ENCODE measurements around the gene IL24.
A peak's percentile ranks its signal among the peaks of the same experiment; 100 is the strongest.

The IL24 gene

DNA sequence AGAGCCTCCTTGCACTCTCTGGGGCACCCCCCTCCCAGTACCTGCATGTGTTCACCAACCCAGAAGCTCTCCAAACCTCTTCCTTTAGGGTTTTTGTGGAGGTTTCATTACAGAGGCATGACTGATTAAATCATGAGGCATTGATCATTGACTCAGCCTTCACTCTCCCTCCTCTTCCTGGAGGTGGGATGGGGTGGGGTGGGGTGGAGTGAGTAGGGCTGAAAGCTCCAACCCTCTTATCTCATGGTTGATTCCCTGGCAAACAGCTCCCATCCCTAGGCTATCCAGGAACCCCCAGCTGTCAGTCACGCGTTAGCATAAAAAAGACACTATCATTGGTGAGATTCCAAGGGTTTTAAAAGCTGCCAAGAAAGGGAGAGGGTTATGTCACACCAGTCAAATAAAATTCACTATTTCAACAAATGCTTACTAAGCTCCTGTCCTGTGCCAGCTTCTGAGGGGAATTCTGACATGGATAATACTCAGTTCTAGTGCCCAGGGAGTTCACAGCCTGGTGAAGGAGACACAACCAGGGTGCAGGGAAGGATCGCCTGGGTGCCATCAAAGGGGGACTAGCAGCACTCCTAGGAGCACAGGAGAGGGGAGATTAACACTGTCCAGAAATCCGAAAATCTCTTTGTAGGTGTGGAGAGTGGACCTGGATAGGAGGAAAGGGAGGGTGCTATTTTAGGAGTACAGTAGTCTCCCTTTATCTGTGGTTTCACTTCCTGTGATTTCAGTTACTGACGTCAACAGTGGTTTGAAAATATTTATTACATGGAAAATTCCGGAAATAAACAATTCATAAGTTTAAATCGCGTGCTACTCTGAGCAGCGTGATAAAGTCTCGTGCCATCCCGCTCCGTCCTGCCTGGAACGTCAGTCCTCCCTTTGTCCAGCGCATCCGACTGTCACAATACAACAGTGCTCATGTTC is 6.8 kb upstream of the IL24 start:
- Histone ChIP-seq H3K27me3 (ENCODE audit: control insufficient read depth in 5 of 5, insufficient read depth in 4 of 5, low read length in 5 of 5) (no peaks in the 10 kb centered on the region), H3K9ac (ENCODE audit: low read length in 5 of 5) (no peak overlapping the region), H3K4me1 (ENCODE audit: control insufficient read depth in 5 of 5, insufficient read depth in 5 of 5, low read length in 5 of 5) (peaks cover 4 to 22% (median 17%) of the 10 kb centered on the region in 5 donors), H3K4me3 (ENCODE audit: low read depth in 1 of 5, low read length in 5 of 5) (peak overlapping the region in 1 of 5 donors; percentile 14), H3K9me3 (ENCODE audit: control insufficient read depth in 5 of 5, low read length in 5 of 5) (no peaks in the 10 kb centered on the region), H3K27ac (ENCODE audit: low read depth, low read length) (peak overlapping the region; percentile 7), H3K36me3 (ENCODE audit: control insufficient read depth in 5 of 5, insufficient read depth in 5 of 5, low read length in 5 of 5) (no peaks in the 10 kb centered on the region)

DNA sequence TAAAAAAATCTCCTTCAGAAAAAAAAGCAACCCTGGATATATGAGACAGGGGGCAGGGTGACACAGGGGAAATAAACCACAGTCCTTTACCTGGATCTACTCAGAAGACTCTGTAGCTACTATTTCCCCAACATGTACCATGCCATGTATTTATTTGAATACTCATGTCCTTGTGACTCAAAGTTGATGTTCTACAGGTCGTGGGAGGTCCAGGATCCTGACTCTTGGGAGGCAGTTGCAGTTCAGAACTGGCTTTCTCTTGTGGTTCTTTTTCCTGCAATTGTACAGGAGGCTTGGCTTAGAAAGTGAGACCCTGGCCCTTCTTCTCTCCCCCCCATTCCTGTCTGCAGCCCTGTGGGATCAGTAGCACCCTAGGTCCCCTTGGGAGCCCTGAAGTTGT is 5.8 kb upstream of the IL24 start:
- Histone ChIP-seq H3K4me1 (ENCODE audit: control insufficient read depth in 5 of 5, insufficient read depth in 5 of 5, low read length in 5 of 5) (peaks cover 4 to 26% (median 17%) of the 10 kb centered on the region in 5 donors), H3K9ac (ENCODE audit: low read length in 5 of 5) (no peak overlapping the region), H3K27me3 (ENCODE audit: control insufficient read depth in 5 of 5, insufficient read depth in 4 of 5, low read length in 5 of 5) (no peaks in the 10 kb centered on the region), H3K4me3 (ENCODE audit: low read depth in 1 of 5, low read length in 5 of 5) (no peak overlapping the region), H3K36me3 (ENCODE audit: control insufficient read depth in 5 of 5, insufficient read depth in 5 of 5, low read length in 5 of 5) (no peaks in the 10 kb centered on the region), H3K9me3 (ENCODE audit: control insufficient read depth in 5 of 5, low read length in 5 of 5) (no peaks in the 10 kb centered on the region), H3K27ac (ENCODE audit: low read depth, low read length) (no peak overlapping the region)

DNA sequence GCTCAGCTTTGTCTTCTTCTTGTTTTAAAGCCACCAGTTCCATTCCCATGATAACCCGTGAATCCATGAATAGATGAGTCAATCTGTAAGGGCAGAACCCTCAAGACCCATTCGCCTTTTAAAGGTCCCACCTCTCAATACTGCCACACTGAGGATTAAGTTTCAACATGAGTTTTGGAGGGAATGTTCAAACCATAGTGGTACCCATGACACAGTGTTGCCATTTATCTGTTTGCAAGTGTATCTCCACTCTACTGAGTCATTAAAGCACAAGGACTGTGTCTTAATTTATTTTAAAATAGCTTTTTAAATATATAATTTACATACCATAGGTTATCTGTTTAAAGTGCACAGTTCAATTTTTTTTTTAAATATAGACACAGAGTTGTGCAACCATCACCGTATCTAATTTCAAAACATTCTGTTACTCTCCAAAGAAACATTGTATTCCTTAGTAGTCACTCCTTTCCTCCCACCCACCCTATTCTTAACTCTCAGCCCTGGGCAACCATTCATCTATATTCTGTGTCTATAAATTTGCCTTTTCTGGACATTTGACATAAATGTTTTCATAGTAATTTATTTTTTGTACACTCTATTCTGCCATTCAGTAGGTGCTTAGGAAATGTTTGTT is 4.8 kb upstream of the IL24 start:
- H3K9me3 ChIP-seq (ENCODE audit: control insufficient read depth in 5 of 5, low read length in 5 of 5) = no peaks in the 10 kb centered on the region
- H3K9ac ChIP-seq (ENCODE audit: low read length in 5 of 5) = no peak overlapping the region
- H3K36me3 ChIP-seq (ENCODE audit: control insufficient read depth in 5 of 5, insufficient read depth in 5 of 5, low read length in 5 of 5) = no peaks in the 10 kb centered on the region

DNA sequence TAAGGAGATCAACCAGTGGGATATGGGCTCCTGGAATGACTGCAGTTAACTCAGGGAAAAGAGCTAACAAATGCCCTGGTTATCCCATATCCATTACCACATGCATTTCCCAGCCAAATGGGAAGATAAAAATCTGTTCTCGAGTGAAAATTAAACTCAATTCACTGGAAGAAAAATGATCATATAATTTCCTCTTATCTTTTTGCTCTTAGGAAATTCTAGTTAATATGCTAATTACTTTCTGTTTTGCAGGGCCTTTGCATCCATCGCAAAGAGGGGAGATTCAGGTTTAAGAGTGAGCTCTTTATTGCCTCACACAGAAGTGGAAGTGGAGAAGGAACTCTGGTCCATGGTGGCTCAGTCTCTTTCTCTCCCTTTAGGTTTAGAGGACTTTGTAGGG is 3.9 kb upstream of the IL24 start:
- Histone ChIP-seq H3K9me3 (ENCODE audit: control insufficient read depth in 5 of 5, low read length in 5 of 5) (no peaks in the 10 kb centered on the region), H3K36me3 (ENCODE audit: control insufficient read depth in 5 of 5, insufficient read depth in 5 of 5, low read length in 5 of 5) (no peaks in the 10 kb centered on the region), H3K27ac (ENCODE audit: low read depth, low read length) (no peak overlapping the region), H3K4me3 (ENCODE audit: low read depth in 1 of 5, low read length in 5 of 5) (no peak overlapping the region), H3K9ac (ENCODE audit: low read length in 5 of 5) (no peak overlapping the region), H3K27me3 (ENCODE audit: control insufficient read depth in 5 of 5, insufficient read depth in 4 of 5, low read length in 5 of 5) (peaks cover 0 to 5% (median 0%) of the 10 kb centered on the region in 5 donors), H3K4me1 (ENCODE audit: control insufficient read depth in 5 of 5, insufficient read depth in 5 of 5, low read length in 5 of 5) (peaks cover 4 to 28% (median 17%) of the 10 kb centered on the region in 5 donors)

More for the DNA sequence above, 4.8 kb upstream of the IL24 start:
- peaks cover 0 to 3% (median 0%) of the 10 kb centered on the region in 5 donors for H3K27me3 ChIP-seq (ENCODE audit: control insufficient read depth in 5 of 5, insufficient read depth in 4 of 5, low read length in 5 of 5)
- no peak overlapping the region for H3K4me3 ChIP-seq (ENCODE audit: low read depth in 1 of 5, low read length in 5 of 5)
- H3K4me1 ChIP-seq (ENCODE audit: control insufficient read depth in 5 of 5, insufficient read depth in 5 of 5, low read length in 5 of 5) = peaks cover 4 to 28% (median 17%) of the 10 kb centered on the region in 5 donors
- H3K27ac ChIP-seq (ENCODE audit: low read depth, low read length) = no peak overlapping the region

DNA sequence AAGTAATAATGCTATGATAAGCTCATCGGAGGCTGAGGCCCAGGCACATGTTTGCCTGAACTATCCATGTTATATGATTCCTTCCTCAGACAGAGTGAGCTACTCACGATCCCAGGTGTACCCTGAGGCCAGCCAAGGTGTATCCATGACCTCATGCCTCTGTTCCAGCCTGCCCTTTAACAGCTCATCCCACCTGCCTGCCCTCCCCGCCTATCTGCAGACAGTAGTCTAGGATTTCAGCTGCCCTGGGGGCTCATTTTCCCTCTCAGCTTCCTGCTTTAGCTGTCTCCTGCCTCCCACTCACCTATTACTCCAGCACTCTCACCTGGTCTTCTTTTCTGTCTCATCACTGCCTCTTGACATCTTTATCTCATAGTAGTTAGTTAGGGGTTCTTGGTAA is 1.9 kb upstream of the IL24 start:
- Histone ChIP-seq H3K4me3 (ENCODE audit: low read depth in 1 of 5, low read length in 5 of 5) (no peak overlapping the region), H3K4me1 (ENCODE audit: control insufficient read depth in 5 of 5, insufficient read depth in 5 of 5, low read length in 5 of 5) (peaks cover 0 to 15% (median 11%) of the 10 kb centered on the region in 5 donors), H3K9me3 (ENCODE audit: control insufficient read depth in 5 of 5, low read length in 5 of 5) (no peaks in the 10 kb centered on the region), H3K27ac (ENCODE audit: low read depth, low read length) (no peak overlapping the region), H3K36me3 (ENCODE audit: control insufficient read depth in 5 of 5, insufficient read depth in 5 of 5, low read length in 5 of 5) (no peaks in the 10 kb centered on the region), H3K27me3 (ENCODE audit: control insufficient read depth in 5 of 5, insufficient read depth in 4 of 5, low read length in 5 of 5) (peaks cover 0 to 5% (median 0%) of the 10 kb centered on the region in 5 donors), H3K9ac (ENCODE audit: low read length in 5 of 5) (no peak overlapping the region)

DNA sequence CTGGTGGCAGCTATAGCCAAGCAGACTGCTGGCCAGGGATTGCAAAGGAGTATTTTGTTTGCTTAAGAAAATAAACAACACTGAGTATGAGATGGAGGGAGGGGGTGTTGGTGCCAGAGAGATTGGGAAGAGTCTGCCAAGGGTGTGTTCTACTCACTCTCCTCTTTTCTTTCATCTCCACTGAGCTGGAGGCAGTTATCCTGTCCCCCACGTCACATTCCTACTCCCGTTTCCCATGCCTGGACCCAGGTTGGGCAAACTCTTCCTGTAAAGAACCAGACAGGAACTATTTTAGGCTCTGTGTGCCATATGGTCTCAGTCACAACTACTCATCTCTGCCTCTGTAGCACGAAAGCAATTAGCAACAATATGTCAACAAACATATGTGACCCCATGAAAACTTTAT is 1.4 kb upstream of the IL24 start:
- Histone ChIP-seq H3K27ac (ENCODE audit: low read depth, low read length) (no peak overlapping the region), H3K4me3 (ENCODE audit: low read depth in 1 of 5, low read length in 5 of 5) (no peak overlapping the region), H3K9me3 (ENCODE audit: control insufficient read depth in 5 of 5, low read length in 5 of 5) (no peaks in the 10 kb centered on the region), H3K27me3 (ENCODE audit: control insufficient read depth in 5 of 5, insufficient read depth in 4 of 5, low read length in 5 of 5) (peaks cover 0 to 5% (median 0%) of the 10 kb centered on the region in 5 donors), H3K4me1 (ENCODE audit: control insufficient read depth in 5 of 5, insufficient read depth in 5 of 5, low read length in 5 of 5) (peaks cover 0 to 10% (median 6%) of the 10 kb centered on the region in 5 donors), H3K36me3 (ENCODE audit: control insufficient read depth in 5 of 5, insufficient read depth in 5 of 5, low read length in 5 of 5) (no peaks in the 10 kb centered on the region), H3K9ac (ENCODE audit: low read length in 5 of 5) (no peak overlapping the region)

DNA sequence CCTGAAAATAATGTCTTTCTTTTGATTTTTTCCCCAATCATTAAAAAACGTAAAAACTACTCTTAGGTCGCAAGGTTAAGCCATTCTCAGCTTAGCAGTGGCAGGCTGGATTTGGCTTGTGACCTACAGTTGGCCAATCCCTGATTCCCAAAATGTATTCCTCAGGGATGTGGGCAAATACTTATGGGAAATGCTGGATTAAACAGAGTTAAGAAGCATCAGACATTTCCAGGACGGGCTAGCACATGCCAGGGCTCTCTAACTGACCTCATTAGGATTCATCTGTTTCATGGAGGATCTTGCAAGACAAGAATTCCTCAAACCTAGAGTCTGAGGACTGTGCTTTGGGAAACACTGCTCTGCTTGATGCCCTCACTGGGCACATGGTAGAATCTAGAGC is 982 bp upstream of the IL24 start:
- H3K4me3 ChIP-seq (ENCODE audit: low read depth in 1 of 5, low read length in 5 of 5) = no peak overlapping the region
- no peak overlapping the region for H3K27ac ChIP-seq (ENCODE audit: low read depth, low read length)
- H3K4me1 ChIP-seq (ENCODE audit: control insufficient read depth in 5 of 5, insufficient read depth in 5 of 5, low read length in 5 of 5) = peaks cover 0 to 7% (median 2%) of the 10 kb centered on the region in 5 donors
- H3K9ac ChIP-seq (ENCODE audit: low read length in 5 of 5) = no peak overlapping the region
- H3K9me3 ChIP-seq (ENCODE audit: control insufficient read depth in 5 of 5, low read length in 5 of 5) = no peaks in the 10 kb centered on the region
- no peaks in the 10 kb centered on the region for H3K36me3 ChIP-seq (ENCODE audit: control insufficient read depth in 5 of 5, insufficient read depth in 5 of 5, low read length in 5 of 5)
- peaks cover 0 to 5% (median 0%) of the 10 kb centered on the region in 5 donors for H3K27me3 ChIP-seq (ENCODE audit: control insufficient read depth in 5 of 5, insufficient read depth in 4 of 5, low read length in 5 of 5)

DNA sequence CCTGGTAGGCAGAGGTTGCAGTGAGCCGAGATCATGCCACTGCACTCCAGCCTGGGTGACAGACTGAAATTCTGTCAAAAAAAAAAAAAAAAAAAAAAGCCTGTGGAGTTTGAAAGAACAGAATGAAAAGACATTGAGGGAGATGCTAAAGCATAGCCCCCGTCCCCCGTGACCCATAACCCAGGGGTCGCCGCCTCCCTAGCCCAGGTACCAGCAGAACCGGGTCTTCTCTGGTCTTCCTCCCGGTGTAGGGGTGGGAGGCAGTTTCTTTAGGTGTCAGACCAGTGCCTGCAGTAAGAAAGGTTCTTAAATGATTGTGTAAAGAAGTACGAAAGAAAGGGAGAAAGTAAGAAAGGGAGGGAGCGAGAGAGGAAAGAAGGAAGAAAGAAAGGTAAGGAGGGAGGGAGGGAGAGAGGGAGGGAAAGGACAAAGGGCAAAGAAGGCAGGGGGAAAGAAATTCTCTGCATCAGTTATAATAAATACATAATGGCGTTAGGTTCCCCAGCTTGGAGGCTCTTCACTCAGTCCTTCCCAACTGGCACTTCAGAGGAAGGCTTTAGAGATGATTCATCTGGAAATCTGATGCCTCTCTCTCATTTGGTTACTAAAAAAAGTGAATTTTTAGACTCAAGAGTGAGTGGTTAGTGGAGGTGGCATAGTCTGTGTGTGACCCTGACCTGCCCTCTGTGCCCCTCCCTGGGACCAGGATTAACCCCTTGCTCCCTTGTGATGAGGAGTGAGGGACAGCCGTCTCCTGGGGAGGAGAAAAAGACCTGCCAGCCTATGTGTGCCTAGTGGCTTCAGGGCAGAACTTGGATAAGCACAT is 1.1 kb downstream of the IL24 start:
- H3K27ac ChIP-seq (ENCODE audit: low read depth, low read length) = no peak overlapping the region

DNA sequence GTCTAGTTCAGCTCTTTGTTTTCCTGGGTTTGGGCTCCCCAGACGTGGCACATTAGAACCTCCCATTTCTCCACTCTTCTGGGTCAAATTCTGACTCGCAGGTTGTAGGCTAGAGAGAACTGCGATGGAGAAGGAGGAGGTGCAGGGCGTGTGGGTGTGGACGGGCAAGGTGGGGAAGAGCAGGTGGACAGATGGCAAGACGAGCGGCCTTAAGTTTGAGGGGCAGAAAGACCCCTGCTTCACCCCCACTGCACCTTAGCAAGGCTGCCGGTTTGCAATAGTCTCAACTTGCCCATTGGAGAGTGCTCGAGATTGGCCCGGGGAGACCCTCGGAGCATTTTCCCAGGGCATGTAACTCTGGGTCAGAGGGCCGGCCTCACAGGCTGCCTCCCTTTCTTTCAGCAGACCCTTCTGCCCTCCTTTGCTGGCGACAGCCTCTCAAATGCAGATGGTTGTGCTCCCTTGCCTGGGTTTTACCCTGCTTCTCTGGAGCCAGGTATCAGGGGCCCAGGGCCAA is 1.7 kb downstream of the IL24 start:
- Histone ChIP-seq H3K27me3 (ENCODE audit: control insufficient read depth in 5 of 5, insufficient read depth in 4 of 5, low read length in 5 of 5) (peaks cover 0 to 5% (median 0%) of the 10 kb centered on the region in 5 donors), H3K9me3 (ENCODE audit: control insufficient read depth in 5 of 5, low read length in 5 of 5) (no peaks in the 10 kb centered on the region), H3K36me3 (ENCODE audit: control insufficient read depth in 5 of 5, insufficient read depth in 5 of 5, low read length in 5 of 5) (no peaks in the 10 kb centered on the region), H3K4me3 (ENCODE audit: low read depth in 1 of 5, low read length in 5 of 5) (no peak overlapping the region), H3K9ac (ENCODE audit: low read length in 5 of 5) (no peak overlapping the region), H3K27ac (ENCODE audit: low read depth, low read length) (no peak overlapping the region), H3K4me1 (ENCODE audit: control insufficient read depth in 5 of 5, insufficient read depth in 5 of 5, low read length in 5 of 5) (peaks cover 0 to 8% (median 0%) of the 10 kb centered on the region in 5 donors)

More for the DNA sequence above, 1.1 kb downstream of the IL24 start:
- H3K36me3 ChIP-seq (ENCODE audit: control insufficient read depth in 5 of 5, insufficient read depth in 5 of 5, low read length in 5 of 5) = no peaks in the 10 kb centered on the region
- no peaks in the 10 kb centered on the region for H3K9me3 ChIP-seq (ENCODE audit: control insufficient read depth in 5 of 5, low read length in 5 of 5)
- peaks cover 0 to 8% (median 0%) of the 10 kb centered on the region in 5 donors for H3K4me1 ChIP-seq (ENCODE audit: control insufficient read depth in 5 of 5, insufficient read depth in 5 of 5, low read length in 5 of 5)
- H3K27me3 ChIP-seq (ENCODE audit: control insufficient read depth in 5 of 5, insufficient read depth in 4 of 5, low read length in 5 of 5) = peaks cover 0 to 5% (median 0%) of the 10 kb centered on the region in 5 donors
- H3K4me3 ChIP-seq (ENCODE audit: low read depth in 1 of 5, low read length in 5 of 5) = no peak overlapping the region
- H3K9ac ChIP-seq (ENCODE audit: low read length in 5 of 5) = no peak overlapping the region

Data from subcutaneous abdominal adipose tissue (tissue), 5 donors.